Astrocyte (in vitro differentiated cells and primary cell): ENCODE measurements around the gene ACOX3. TPM values are rescaled to one million over a fixed set of nuclear protein-coding genes. Genes with fewer than 3 reads are reported as not detected.
A peak's percentile ranks its signal among the peaks of the same experiment; 100 is the strongest.
"Not testable (repeated sequence)": the region's sequence is repeated elsewhere in the genome, so short reads cannot be mapped to it uniquely, and the experiment has no call there.

Source experiments
- DNase-seq: peaks from one replicate; pipeline ENCODE4 v3.0.0-alpha.2; 2010; ENCODE audit warnings: low read depth
- FAIRE-seq: peaks from 2 replicates; lab custom pipeline; 2011; peaks lifted over from hg19 to GRCh38; lab: Jason Lieb, UNC
- H2AFZ ChIP-seq: 2 replicates; pipeline ENCODE4 v1.6.0; 2012; ENCODE audit warnings: low read depth, low read length, inconsistent platforms
- H3K27ac ChIP-seq: 2 replicates; pipeline ENCODE4 v1.5.1; 2011; ENCODE audit warnings: low read depth, low read length, inconsistent platforms
- H3K27me3 ChIP-seq: 2 replicates; pipeline ENCODE4 v1.6.0; 2011; ENCODE audit warnings: low read length, inconsistent platforms; ENCODE audit not compliant: insufficient read depth
- H3K36me3 ChIP-seq: 2 replicates; pipeline ENCODE4 v1.5.1; 2011; ENCODE audit warnings: low read length, inconsistent platforms; ENCODE audit not compliant: insufficient read depth
- H3K4me1 ChIP-seq: 2 replicates; pipeline ENCODE4 v1.5.1; 2011; ENCODE audit warnings: low read length, inconsistent platforms; ENCODE audit not compliant: insufficient read depth
- H3K4me2 ChIP-seq: 2 replicates; pipeline ENCODE4 v1.6.0; 2012; ENCODE audit warnings: low read length, inconsistent platforms
- H3K4me3 ChIP-seq: 2 replicates; pipeline ENCODE4 v1.5.1; 2011; ENCODE audit warnings: low read depth, mild to moderate bottlenecking, low read length, inconsistent platforms; ENCODE audit not compliant: insufficient read depth
- H3K79me2 ChIP-seq: 2 replicates; pipeline ENCODE4 v1.6.0; 2012; ENCODE audit warnings: mild to moderate bottlenecking, low read length, inconsistent platforms; ENCODE audit not compliant: insufficient read depth
- H3K9ac ChIP-seq: 2 replicates; pipeline ENCODE4 v1.6.0; 2012; ENCODE audit warnings: mild to moderate bottlenecking, low read length, inconsistent platforms
- H3K9me3 ChIP-seq: 2 replicates; pipeline ENCODE4 v1.5.1; 2012; ENCODE audit warnings: low read depth, mild to moderate bottlenecking, low read length, inconsistent platforms; ENCODE audit not compliant: insufficient read depth
- H4K20me1 ChIP-seq: 2 replicates; pipeline ENCODE4 v1.6.0; 2012; ENCODE audit warnings: low read length, inconsistent platforms; ENCODE audit not compliant: insufficient read depth
- H3K27ac Mint-ChIP-seq: one replicate; pipeline ENCODE4 v1.8.0; 2021; ENCODE audit warnings: mild to moderate bottlenecking, mixed read lengths; ENCODE audit not compliant: unreplicated experiment
- H3K27me3 Mint-ChIP-seq: one replicate; pipeline ENCODE4 v1.8.0; 2021; ENCODE audit warnings: low read depth, mixed read lengths; ENCODE audit not compliant: unreplicated experiment
- H3K36me3 Mint-ChIP-seq: one replicate; pipeline ENCODE4 v1.8.0; 2021; ENCODE audit warnings: low read depth, mixed read lengths; ENCODE audit not compliant: unreplicated experiment
- H3K4me1 Mint-ChIP-seq: one replicate; pipeline ENCODE4 v1.8.0; 2021; ENCODE audit warnings: low read depth, mixed read lengths; ENCODE audit not compliant: unreplicated experiment
- H3K4me3 Mint-ChIP-seq: one replicate; pipeline ENCODE4 v1.8.0; 2021; ENCODE audit warnings: mild to moderate bottlenecking, moderate library complexity, mixed read lengths; ENCODE audit not compliant: unreplicated experiment
- H3K9me3 Mint-ChIP-seq: one replicate; pipeline ENCODE4 v1.8.0; 2021; ENCODE audit warnings: mild to moderate bottlenecking, mixed read lengths; ENCODE audit not compliant: unreplicated experiment
- EZH2 ChIP-seq: IDR thresholded peaks from 2 replicates; pipeline ENCODE4 v1.6.1; 2012; ENCODE audit warnings: mild to moderate bottlenecking, low read length, inconsistent platforms; ENCODE audit not compliant: insufficient read depth
- total RNA-seq: library from RNA; stranded (reverse); gene quantifications from 2 replicates; pipeline ENCODE4 v1.2.1, GENCODE V29; 2021
- TF ChIP-seq, protein P1 (sequence below): IDR thresholded peaks from 2 replicates; pipeline ENCODE4 v1.5.1; 2011; ENCODE audit warnings: low read depth, mild to moderate bottlenecking, inconsistent platforms, low read length, moderate library complexity; ENCODE audit not compliant: insufficient read depth

Gene ACOX3
- total RNA-seq, 1 donor from 2014 or later: 45.6 TPM

DNA sequence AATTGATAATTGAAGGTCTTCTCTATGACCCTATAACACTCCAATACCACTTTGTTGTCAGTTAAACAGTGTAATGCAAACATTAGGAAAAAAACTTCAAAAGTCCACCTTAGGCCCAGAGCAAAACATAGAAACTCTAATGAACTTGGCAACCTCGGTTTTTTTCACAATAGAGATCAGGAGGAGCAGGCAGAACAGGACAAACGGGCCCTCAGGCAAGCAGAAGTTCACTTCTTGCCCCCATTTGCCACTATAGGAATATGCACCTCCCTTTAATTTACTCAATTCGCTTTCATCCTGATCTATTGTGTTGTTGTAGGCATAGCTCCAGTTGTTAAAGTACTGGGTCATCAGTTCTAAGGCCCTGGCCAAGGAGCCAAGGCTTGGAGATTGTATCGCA, 18.2 kb downstream of the ACOX3 start:
- peaks cover 44% of the 10 kb centered on the region for H3K36me3 Mint-ChIP-seq
- TF ChIP-seq EZH2: no peak
- TF ChIP-seq, protein P1, sequence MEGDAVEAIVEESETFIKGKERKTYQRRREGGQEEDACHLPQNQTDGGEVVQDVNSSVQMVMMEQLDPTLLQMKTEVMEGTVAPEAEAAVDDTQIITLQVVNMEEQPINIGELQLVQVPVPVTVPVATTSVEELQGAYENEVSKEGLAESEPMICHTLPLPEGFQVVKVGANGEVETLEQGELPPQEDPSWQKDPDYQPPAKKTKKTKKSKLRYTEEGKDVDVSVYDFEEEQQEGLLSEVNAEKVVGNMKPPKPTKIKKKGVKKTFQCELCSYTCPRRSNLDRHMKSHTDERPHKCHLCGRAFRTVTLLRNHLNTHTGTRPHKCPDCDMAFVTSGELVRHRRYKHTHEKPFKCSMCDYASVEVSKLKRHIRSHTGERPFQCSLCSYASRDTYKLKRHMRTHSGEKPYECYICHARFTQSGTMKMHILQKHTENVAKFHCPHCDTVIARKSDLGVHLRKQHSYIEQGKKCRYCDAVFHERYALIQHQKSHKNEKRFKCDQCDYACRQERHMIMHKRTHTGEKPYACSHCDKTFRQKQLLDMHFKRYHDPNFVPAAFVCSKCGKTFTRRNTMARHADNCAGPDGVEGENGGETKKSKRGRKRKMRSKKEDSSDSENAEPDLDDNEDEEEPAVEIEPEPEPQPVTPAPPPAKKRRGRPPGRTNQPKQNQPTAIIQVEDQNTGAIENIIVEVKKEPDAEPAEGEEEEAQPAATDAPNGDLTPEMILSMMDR: no peak
- no peak overlapping the region for H3K27ac ChIP-seq
- no peaks in the 10 kb centered on the region for H3K9me3 ChIP-seq
- no peaks in the 10 kb centered on the region for H3K4me1 ChIP-seq
- H3K4me3 Mint-ChIP-seq: no peak overlapping the region
- H3K4me2 ChIP-seq: no peak overlapping the region
- H2AFZ ChIP-seq: no peak overlapping the region
- no peak for DNase-seq
- peaks cover 32% of the 10 kb centered on the region for H3K79me2 ChIP-seq
- H3K27ac Mint-ChIP-seq: no peak overlapping the region
- no peak for FAIRE-seq
- H3K27me3 ChIP-seq: no peaks in the 10 kb centered on the region
- H3K9me3 Mint-ChIP-seq: peaks cover 8% of the 10 kb centered on the region
- no peak overlapping the region for H3K4me3 ChIP-seq
- peaks cover 55% of the 10 kb centered on the region for H4K20me1 ChIP-seq
- H3K27me3 Mint-ChIP-seq: no peaks in the 10 kb centered on the region
- H3K9ac ChIP-seq: no peak overlapping the region
- no peaks in the 10 kb centered on the region for H3K36me3 ChIP-seq
- H3K4me1 Mint-ChIP-seq: peaks cover 29% of the 10 kb centered on the region

DNA sequence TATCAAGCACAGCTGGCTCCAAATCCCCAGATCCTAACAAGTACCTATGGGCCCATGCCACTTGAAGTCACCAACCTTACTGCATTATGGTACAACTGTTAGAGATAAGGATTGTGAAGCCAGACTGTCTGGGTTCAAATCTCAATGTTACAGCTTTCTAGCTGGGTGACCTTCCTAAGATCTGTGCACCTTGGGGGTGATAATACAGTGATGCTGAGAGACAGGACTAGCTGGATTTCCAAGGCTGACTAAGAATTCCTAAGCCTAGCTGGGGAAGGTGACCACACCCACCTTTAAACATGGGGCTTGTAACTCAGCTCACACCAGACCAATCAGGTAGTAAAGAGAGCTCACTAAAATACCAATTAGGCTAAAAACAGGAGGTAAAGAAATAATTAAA, 20.4 kb downstream of the ACOX3 start:
- FAIRE-seq, H3K27me3 Mint-ChIP-seq, H3K27me3 ChIP-seq, H3K27ac Mint-ChIP-seq, H3K9me3 ChIP-seq, H3K36me3 ChIP-seq, H3K4me3 Mint-ChIP-seq, H3K4me1 ChIP-seq, DNase-seq, H3K9me3 Mint-ChIP-seq, H3K9ac ChIP-seq, H3K4me3 ChIP-seq, H3K27ac ChIP-seq, H3K4me2 ChIP-seq, H2AFZ ChIP-seq: not testable (repeated sequence)
- Histone ChIP-seq H3K79me2 (peaks cover 26% of the 10 kb centered on the region), H4K20me1 (peaks cover 64% of the 10 kb centered on the region)
- Mint-ChIP-seq H3K4me1 (peaks cover 13% of the 10 kb centered on the region), H3K36me3 (peaks cover 42% of the 10 kb centered on the region)

DNA sequence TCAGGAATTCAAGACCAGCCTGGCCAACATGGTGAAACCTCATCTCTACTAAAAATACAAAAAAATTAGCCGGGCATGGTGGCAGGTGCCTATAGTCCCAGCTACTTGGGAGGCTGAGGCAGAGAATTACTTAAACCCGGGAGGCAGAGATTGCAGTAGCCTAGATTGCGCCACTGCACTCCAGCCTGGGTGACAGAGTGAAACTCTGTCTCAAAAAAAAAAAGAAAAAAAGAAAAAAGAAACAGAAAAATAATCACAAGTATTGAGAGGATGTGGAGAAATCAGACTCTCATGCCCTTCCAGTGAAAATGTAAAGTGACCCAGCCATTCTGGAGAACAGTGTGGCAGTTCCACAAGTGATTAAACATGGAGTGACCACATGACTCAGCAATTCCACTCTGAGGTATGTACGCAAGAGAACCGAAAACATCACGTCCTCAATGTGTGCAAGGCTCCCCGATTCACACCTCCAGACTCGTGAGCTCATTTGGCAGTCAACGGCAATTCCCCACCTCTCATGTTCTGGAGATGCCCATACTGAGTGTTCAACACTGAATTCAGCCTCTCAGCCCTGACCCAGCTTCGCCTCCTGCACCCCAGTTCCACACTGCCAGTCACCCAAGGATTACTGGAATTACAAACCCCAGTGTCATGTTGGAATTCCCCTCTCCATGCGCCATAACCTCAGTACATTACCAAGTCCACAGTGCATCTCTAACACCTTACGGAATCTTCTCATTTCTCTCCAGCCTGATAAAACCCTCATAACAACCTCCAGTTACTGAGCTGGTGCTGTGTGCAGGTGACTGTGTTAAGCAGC, 21.1 kb downstream of the ACOX3 start:
- H3K9me3 Mint-ChIP-seq: peaks cover 3% of the 10 kb centered on the region
- no peak overlapping the region for H3K4me3 ChIP-seq
- peaks cover 11% of the 10 kb centered on the region for H3K4me1 Mint-ChIP-seq
- H3K27me3 ChIP-seq: no peaks in the 10 kb centered on the region
- H3K27me3 Mint-ChIP-seq: no peaks in the 10 kb centered on the region
- H2AFZ ChIP-seq: no peak overlapping the region
- peaks cover 8% of the 10 kb centered on the region for H3K36me3 ChIP-seq
- no peak for TF ChIP-seq EZH2
- TF ChIP-seq, protein P1: no peak
- H3K79me2 ChIP-seq: peaks cover 26% of the 10 kb centered on the region
- H3K9ac ChIP-seq: no peak overlapping the region
- DNase-seq (peak; percentile 58), FAIRE-seq (no peak)
- H3K36me3 Mint-ChIP-seq: peaks cover 42% of the 10 kb centered on the region
- H4K20me1 ChIP-seq: peaks cover 69% of the 10 kb centered on the region
- H3K27ac Mint-ChIP-seq: no peak overlapping the region
- no peaks in the 10 kb centered on the region for H3K9me3 ChIP-seq
- no peak overlapping the region for H3K4me3 Mint-ChIP-seq
- H3K4me1 ChIP-seq: no peaks in the 10 kb centered on the region
- H3K4me2 ChIP-seq: no peak overlapping the region
- no peak overlapping the region for H3K27ac ChIP-seq
